Measurements from ENCODE around the gene PTPRU.

The PTPRU gene

GRCh38 chr1:29317063-29317915 lies 81.0 kb downstream of the PTPRU start:
- DNase-seq (ENCODE audit: extremely low read depth, low read depth): no peak
- TF ChIP-seq, protein P1, sequence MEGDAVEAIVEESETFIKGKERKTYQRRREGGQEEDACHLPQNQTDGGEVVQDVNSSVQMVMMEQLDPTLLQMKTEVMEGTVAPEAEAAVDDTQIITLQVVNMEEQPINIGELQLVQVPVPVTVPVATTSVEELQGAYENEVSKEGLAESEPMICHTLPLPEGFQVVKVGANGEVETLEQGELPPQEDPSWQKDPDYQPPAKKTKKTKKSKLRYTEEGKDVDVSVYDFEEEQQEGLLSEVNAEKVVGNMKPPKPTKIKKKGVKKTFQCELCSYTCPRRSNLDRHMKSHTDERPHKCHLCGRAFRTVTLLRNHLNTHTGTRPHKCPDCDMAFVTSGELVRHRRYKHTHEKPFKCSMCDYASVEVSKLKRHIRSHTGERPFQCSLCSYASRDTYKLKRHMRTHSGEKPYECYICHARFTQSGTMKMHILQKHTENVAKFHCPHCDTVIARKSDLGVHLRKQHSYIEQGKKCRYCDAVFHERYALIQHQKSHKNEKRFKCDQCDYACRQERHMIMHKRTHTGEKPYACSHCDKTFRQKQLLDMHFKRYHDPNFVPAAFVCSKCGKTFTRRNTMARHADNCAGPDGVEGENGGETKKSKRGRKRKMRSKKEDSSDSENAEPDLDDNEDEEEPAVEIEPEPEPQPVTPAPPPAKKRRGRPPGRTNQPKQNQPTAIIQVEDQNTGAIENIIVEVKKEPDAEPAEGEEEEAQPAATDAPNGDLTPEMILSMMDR (IDR thresholded peaks at IDR 0.05; ENCODE audit: low read depth, low read length, missing control alignments): no peak
- no peak overlapping the region for H3K4me3 ChIP-seq (replicated peaks; ENCODE audit: low read depth, low read length)

DNA sequence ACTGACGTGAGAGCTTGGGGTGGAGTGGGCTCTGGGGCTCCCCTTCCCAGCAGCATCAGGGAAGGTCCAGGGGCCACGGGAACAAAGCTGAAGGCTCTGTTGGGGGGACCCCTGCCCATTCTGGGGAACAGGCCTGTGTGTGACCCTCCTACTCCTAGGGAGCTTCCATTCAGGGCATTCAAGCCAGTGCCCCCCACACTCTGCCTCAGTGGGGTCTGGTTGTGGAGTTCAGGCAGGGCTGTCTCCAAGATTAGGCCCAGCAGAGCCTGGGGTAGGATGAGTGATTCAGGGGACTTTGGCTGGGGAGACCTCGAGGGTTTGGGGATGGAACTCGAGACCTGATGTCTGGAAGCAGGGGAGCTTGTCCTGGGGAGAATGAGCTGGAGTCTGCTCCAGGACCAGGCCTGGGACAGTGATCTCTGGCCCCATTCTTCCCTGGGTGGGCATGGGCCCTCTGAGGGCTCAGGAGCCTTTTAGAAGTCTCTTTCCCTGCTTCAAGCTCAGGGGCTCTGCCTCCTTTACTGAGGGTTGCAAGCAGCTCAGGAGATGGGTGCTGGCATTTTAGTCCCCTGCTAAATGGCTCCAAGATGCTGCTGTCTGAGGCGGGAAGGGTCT lies 81.7 kb downstream of the PTPRU start:
- no peak overlapping the region for H3K4me3 ChIP-seq (replicated peaks; ENCODE audit: low read depth, low read length)
- no peak for DNase-seq (ENCODE audit: extremely low read depth, low read depth)
- TF ChIP-seq, protein P1 (IDR thresholded peaks at IDR 0.05; ENCODE audit: low read depth, low read length, missing control alignments): no peak

DNA sequence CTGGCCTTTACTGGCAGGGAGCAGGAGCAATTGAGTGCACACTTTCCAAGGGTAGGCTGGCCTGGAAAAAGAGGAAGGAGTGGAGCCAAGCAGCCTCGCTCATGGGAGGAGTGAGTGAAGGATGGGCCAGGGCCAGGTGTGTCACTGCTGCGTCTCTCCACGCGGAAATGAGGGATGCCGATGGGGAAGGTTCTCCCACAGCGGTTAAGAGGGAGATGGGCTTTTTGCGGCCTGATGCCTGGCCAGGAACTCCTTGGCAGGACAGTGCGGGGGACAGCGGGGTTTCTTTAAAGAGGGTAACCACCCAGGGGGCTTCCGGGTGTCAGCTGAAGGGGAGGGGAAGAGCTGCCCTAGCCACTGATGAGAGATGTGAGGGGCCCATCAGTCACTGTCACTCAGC lies 82.4 kb downstream of the PTPRU start:
- H3K4me3 ChIP-seq (replicated peaks; ENCODE audit: low read depth, low read length): no peak overlapping the region
- no peak for DNase-seq (ENCODE audit: extremely low read depth, low read depth)
- TF ChIP-seq, protein P1 (IDR thresholded peaks at IDR 0.05; ENCODE audit: low read depth, low read length, missing control alignments): no peak

DNA sequence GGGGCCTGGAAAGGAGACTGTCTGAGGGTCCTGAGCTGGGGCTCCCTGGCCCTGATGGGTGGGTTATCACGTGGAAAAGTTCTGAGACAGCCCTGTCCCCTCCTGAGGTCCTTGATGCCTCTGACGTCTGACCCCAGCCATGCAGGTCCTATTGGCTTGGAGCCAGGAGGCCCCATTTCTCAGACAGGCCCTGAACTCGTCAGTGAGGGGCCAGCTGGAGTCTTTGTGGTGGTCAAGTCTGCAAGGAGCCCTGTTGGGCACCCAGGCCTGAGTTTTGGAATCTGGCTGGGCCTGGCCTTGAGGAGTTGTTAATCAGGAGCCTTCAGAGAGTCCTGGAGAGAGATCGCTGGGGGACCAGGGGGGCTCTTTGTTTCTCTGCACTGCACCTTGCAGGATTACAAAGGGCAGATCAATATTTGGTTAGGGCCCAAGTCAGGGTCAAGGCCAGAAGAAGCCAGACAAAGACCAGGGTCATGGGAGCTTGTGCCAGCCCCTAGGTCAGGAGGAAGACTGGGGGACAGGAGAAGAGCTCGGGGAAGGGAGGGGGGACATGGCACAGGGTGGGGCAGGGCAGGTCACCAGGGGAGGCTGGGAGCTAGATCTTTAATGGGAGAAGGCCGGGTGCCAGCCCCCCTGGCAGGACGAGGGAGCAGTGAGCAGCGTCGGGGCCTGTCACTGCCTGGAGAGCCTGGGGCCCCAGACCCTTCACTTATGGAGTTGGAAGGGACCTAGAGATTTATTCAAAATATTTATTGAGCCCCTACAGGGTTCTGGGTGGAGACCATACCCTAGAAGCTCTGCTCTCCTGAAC lies 83.2 kb downstream of the PTPRU start:
- H3K4me3 ChIP-seq (replicated peaks; ENCODE audit: low read depth, low read length): no peak overlapping the region
- no peak for DNase-seq (ENCODE audit: extremely low read depth, low read depth)

GRCh38 chr1:29320156-29320940 lies 84.0 kb downstream of the PTPRU start:
- H3K4me3 ChIP-seq (replicated peaks; ENCODE audit: low read depth, low read length): no peak overlapping the region
- DNase-seq (ENCODE audit: extremely low read depth, low read depth): no peak
- TF ChIP-seq, protein P1 (IDR thresholded peaks at IDR 0.05; ENCODE audit: low read depth, low read length, missing control alignments): no peak

More for the DNA sequence above, 83.2 kb downstream of the PTPRU start:
- TF ChIP-seq, protein P1 (IDR thresholded peaks at IDR 0.05; ENCODE audit: low read depth, low read length, missing control alignments): no peak

GRCh38 chr1:29321176-29321575 lies 84.9 kb downstream of the PTPRU start:
- TF ChIP-seq, protein P1 (IDR thresholded peaks at IDR 0.05; ENCODE audit: low read depth, low read length, missing control alignments): no peak

More at GRCh38 chr1:29321176-29321575, 84.9 kb downstream of the PTPRU start:
- H3K4me3 ChIP-seq (replicated peaks; ENCODE audit: low read depth, low read length): no peak overlapping the region
- no peak for DNase-seq (ENCODE audit: extremely low read depth, low read depth)
